ENCODE data around the gene ELAVL1.

ELAVL1 gene

GRCh38 chr19:7909471-7910067 lies 95.9 kb downstream of the ELAVL1 start:
- DNase-seq (ENCODE audit: low read depth), result no peak

- no peak for DNase-seq (ENCODE audit: low read depth)
Measured at GRCh38 chr19:7908742-7909461, 96.5 kb downstream of the ELAVL1 start.

Measured in stimulated activated CD8-positive, alpha-beta memory T cell treated with anti-CD3 and anti-CD28 coated beads, Interleukin-7, amount 100 ng/mL, for 24 hours (primary cell).